Smooth muscle cell (in vitro differentiated cells): Measurements from ENCODE around the gene RLN3. TPM values are rescaled to one million over a fixed set of nuclear protein-coding genes. Genes with fewer than 3 reads are reported as not detected.

Source experiments
- DNase-seq: peaks from one replicate; lab custom pipeline; 2025; ENCODE audit not compliant: unreplicated experiment; lab: John Stamatoyannopoulos, UW
- H2AFZ ChIP-seq: fragments of 200-600 bp; sonication (generic); 2 replicates; pipeline ENCODE4 v1.6.0; 2016; ENCODE audit warnings: antibody characterized with exemption, low read depth, mild to moderate bottlenecking
- H3F3A ChIP-seq: fragments of 200-600 bp; sonication (generic); 2 replicates; pipeline ENCODE4 v1.6.0; 2017; ENCODE audit warnings: antibody characterized with exemption, low read depth
- H3K27ac ChIP-seq: fragments of 200-600 bp; sonication (generic); 2 replicates; pipeline ENCODE4 v1.5.1; 2016; ENCODE audit warnings: low read depth, mild to moderate bottlenecking
- H3K27me3 ChIP-seq: fragments of 200-600 bp; sonication (generic); 2 replicates; pipeline ENCODE4 v1.6.1; 2016; ENCODE audit warnings: low read depth, mild to moderate bottlenecking
- H3K36me3 ChIP-seq: fragments of 200-600 bp; sonication (generic); 2 replicates; pipeline ENCODE4 v1.5.1; 2016; ENCODE audit warnings: low read depth
- H3K4me1 ChIP-seq: fragments of 200-600 bp; sonication (generic); 2 replicates; pipeline ENCODE4 v1.5.1; 2016; ENCODE audit warnings: low read depth
- H3K4me2 ChIP-seq: fragments of 200-600 bp; sonication (generic); 2 replicates; pipeline ENCODE4 v1.6.0; 2016; ENCODE audit warnings: mild to moderate bottlenecking
- H3K4me3 ChIP-seq: fragments of 200-600 bp; sonication (generic); 2 replicates; pipeline ENCODE4 v1.5.1; 2016; ENCODE audit warnings: mild to moderate bottlenecking
- H3K79me2 ChIP-seq: fragments of 200-600 bp; sonication (generic); 2 replicates; pipeline ENCODE4 v1.6.0; 2016; ENCODE audit warnings: low read depth, mild to moderate bottlenecking
- H3K9ac ChIP-seq: fragments of 200-600 bp; sonication (generic); 2 replicates; pipeline ENCODE4 v1.6.0; 2016; ENCODE audit warnings: low read depth
- H3K9me3 ChIP-seq: fragments of 200-600 bp; sonication (generic); replicated peaks from 2 replicates; pipeline ENCODE4 v1.5.1; 2016; ENCODE audit warnings: low read depth
- H4K20me1 ChIP-seq: fragments of 200-600 bp; sonication (generic); 2 replicates; pipeline ENCODE4 v1.6.0; 2016; ENCODE audit warnings: low read depth
- CTCF ChIP-seq: fragments of 200-600 bp; sonication (generic); IDR thresholded peaks from 2 replicates; pipeline ENCODE4 v1.5.1; 2017; ENCODE audit warnings: borderline replicate concordance, mild to moderate bottlenecking, antibody characterized with exemption; ENCODE audit not compliant: insufficient read depth, poor library complexity, severe bottlenecking
- WGBS: methylation state at CpG from one replicate; pipeline ENCODE4 v1.1.7; 2016; ENCODE audit warnings: low lambda C conversion rate; 5-methylcytosine and 5-hydroxymethylcytosine counted together
- polyA plus RNA-seq: library from polyadenylated mRNA; unstranded; fragments of >200 nt; fragmentation: Nextera tagmentation; extraction: Ambion mirVana; gene quantifications from 2 replicates; pipeline ENCODE4 v1.2.1, GENCODE V29; 2016
- total RNA-seq: library from RNA; depleted of rRNA; stranded (reverse); fragments of >200 nt; gene quantifications from 2 replicates; pipeline ENCODE4 v1.2.3, GENCODE V29; 2014

Gene RLN3
- total and polyA plus RNA-seq, 2 experiments from 2014 or later, result not detected

- Histone ChIP-seq H3K9ac (no peak overlapping the region), H2AFZ (no peak overlapping the region), H3K4me3 (no peak overlapping the region), H3F3A (no peaks in the 10 kb centered on the region), H3K9me3 (no peaks in the 10 kb centered on the region), H3K79me2 (no peaks in the 10 kb centered on the region), H3K4me2 (no peak overlapping the region), H3K27me3 (peaks cover 9% of the 10 kb centered on the region), H3K4me1 (no peaks in the 10 kb centered on the region), H3K36me3 (no peaks in the 10 kb centered on the region), H3K27ac (no peak overlapping the region), H4K20me1 (no peaks in the 10 kb centered on the region)
- WGBS, result 69% methylated on average over 8 of the region's 8 CpGs
- DNase-seq, result no peak
- no peak for TF ChIP-seq CTCF
Measured at GRCh38 chr19:14059652-14060155, 31.8 kb downstream of the RLN3 start.

GRCh38 chr19:14061081-14061749 is 33.3 kb downstream of the RLN3 start:
- WGBS, result 67% methylated on average over 9 of the region's 9 CpGs

GRCh38 chr19:14061751-14062557 is 34.0 kb downstream of the RLN3 start, which contains the start of gene PALM3:
PALM3 (minus strand) TSS chr19:14062076; CDS start chr19:14061980, 96 bp downstream.
- Histone ChIP-seq H3K4me2 (no peak within 1 kb of the TSS), H3K27me3 (peaks cover 9% of the 10 kb centered on the region), H4K20me1 (no peaks in the 10 kb centered on the region), H3K36me3 (no peaks in the 10 kb centered on the region), H3K79me2 (no peaks in the 10 kb centered on the region), H3F3A (no peaks in the 10 kb centered on the region), H3K4me1 (no peaks in the 10 kb centered on the region), H3K27ac (no peak within 1 kb of the TSS), H2AFZ (no peak within 1 kb of the TSS), H3K4me3 (no peak within 1 kb of the TSS), H3K9me3 (no peaks in the 10 kb centered on the region), H3K9ac (no peak within 1 kb of the TSS)
- DNase-seq, result no peak
- WGBS, result 77% methylated on average over 18 of the region's 19 CpGs
- no peak for TF ChIP-seq CTCF

More at GRCh38 chr19:14061081-14061749, 33.3 kb downstream of the RLN3 start:
- TF ChIP-seq CTCF, result no peak
- no peaks in the 10 kb centered on the region for H4K20me1 ChIP-seq
- no peak overlapping the region for H3K4me3 ChIP-seq
- H3K79me2 ChIP-seq, result no peaks in the 10 kb centered on the region
- no peaks in the 10 kb centered on the region for H3F3A ChIP-seq
- no peaks in the 10 kb centered on the region for H3K9me3 ChIP-seq
- no peak overlapping the region for H3K4me2 ChIP-seq
- H3K4me1 ChIP-seq, result no peaks in the 10 kb centered on the region
- DNase-seq, result no peak
- no peak overlapping the region for H2AFZ ChIP-seq
- H3K9ac ChIP-seq, result no peak overlapping the region
- no peaks in the 10 kb centered on the region for H3K36me3 ChIP-seq
- H3K27ac ChIP-seq, result no peak overlapping the region
- peaks cover 9% of the 10 kb centered on the region for H3K27me3 ChIP-seq
